ENCODE measurements around the gene RBMS3. TPM values are rescaled to one million over a fixed set of nuclear protein-coding genes. Genes with fewer than 3 reads are reported as not detected.

The RBMS3 gene
- total RNA-seq, 1 donor: 81.1 TPM

DNA sequence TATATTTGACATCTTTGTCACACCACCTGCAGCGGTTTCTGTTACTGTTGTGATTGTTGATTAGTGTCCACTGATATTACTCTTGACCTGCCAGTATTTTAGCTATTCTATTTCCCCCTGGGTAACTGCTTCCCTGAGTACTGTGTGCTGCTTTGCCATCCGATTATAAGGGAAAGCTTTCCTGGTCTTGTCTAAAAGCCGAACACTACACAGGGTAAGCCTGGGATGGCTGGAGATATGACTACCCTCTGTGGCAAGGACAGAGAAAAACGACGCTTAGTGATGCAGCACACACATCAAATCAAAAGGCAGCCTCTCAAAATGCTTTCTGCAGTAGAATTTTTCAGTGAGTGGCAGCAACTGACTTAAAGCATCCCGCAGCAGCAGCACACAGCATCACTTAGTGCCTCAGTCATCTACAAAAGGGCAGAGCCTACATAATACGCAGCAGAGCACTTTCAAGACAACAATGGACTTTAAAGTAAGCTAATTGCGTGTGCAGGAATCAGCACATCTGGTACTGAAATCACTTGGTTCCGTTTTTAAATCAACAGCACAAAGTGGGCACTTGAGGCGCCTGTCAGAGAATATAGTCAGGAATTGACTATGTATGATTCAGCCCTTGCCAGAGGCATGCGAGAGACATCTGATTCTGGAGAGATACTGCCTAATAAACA is 669.2 kb downstream of the RBMS3 start:
- Histone ChIP-seq H3K4me1 (ENCODE audit: insufficient read depth, low read length) (peaks cover 8% of the 10 kb centered on the region), H3K27me3 (ENCODE audit: insufficient read depth, low read length) (no peaks in the 10 kb centered on the region), H3K9me3 (ENCODE audit: low read depth, low read length) (no peaks in the 10 kb centered on the region), H3K27ac (ENCODE audit: low read depth, low read length) (no peak overlapping the region), H2AFZ (ENCODE audit: low read length) (no peak overlapping the region), H4K20me1 (ENCODE audit: insufficient read depth, low read length) (no peaks in the 10 kb centered on the region), H3K4me3 (ENCODE audit: insufficient read depth, low read length) (no peak overlapping the region), H3K36me3 (ENCODE audit: insufficient read depth, low read length) (no peaks in the 10 kb centered on the region), H3K4me2 (ENCODE audit: insufficient read depth, low read length) (no peak overlapping the region), H3K79me2 (ENCODE audit: insufficient read depth, low read length) (no peaks in the 10 kb centered on the region)
- TF ChIP-seq, protein P1, sequence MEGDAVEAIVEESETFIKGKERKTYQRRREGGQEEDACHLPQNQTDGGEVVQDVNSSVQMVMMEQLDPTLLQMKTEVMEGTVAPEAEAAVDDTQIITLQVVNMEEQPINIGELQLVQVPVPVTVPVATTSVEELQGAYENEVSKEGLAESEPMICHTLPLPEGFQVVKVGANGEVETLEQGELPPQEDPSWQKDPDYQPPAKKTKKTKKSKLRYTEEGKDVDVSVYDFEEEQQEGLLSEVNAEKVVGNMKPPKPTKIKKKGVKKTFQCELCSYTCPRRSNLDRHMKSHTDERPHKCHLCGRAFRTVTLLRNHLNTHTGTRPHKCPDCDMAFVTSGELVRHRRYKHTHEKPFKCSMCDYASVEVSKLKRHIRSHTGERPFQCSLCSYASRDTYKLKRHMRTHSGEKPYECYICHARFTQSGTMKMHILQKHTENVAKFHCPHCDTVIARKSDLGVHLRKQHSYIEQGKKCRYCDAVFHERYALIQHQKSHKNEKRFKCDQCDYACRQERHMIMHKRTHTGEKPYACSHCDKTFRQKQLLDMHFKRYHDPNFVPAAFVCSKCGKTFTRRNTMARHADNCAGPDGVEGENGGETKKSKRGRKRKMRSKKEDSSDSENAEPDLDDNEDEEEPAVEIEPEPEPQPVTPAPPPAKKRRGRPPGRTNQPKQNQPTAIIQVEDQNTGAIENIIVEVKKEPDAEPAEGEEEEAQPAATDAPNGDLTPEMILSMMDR (IDR thresholded peaks at IDR 0.05; ENCODE audit: extremely low read depth, low read depth, low read length): no peak
- no peak for DNase-seq (ENCODE audit: insufficient read length, low spot score, missing footprints)

DNA sequence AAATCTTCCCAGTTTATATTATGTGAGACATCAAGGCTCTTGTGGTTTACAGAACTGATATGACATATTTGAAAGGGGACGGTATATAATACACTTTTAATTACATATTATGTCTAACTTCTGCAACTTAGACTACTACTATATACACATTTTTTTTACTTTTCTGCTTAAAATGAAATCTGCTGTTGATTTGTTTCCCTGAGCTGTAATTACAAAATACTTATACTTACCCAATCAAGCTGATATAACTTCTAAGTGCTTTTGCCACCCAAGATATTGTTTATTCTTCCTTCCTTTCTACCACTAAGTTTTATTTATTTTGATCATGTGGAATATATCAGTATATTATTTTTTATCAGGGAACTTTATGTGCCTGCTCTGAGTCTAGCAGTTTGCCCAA is 671.6 kb downstream of the RBMS3 start:
- H3K79me2 ChIP-seq (ENCODE audit: insufficient read depth, low read length): no peaks in the 10 kb centered on the region
- H3K9me3 ChIP-seq (ENCODE audit: low read depth, low read length): no peaks in the 10 kb centered on the region
- H3K4me2 ChIP-seq (ENCODE audit: insufficient read depth, low read length): no peak overlapping the region
- TF ChIP-seq, protein P1 (IDR thresholded peaks at IDR 0.05; ENCODE audit: extremely low read depth, low read depth, low read length): no peak
- H3K27ac ChIP-seq (ENCODE audit: low read depth, low read length): no peak overlapping the region
- H2AFZ ChIP-seq (ENCODE audit: low read length): no peak overlapping the region
- no peak overlapping the region for H3K4me3 ChIP-seq (ENCODE audit: insufficient read depth, low read length)
- no peaks in the 10 kb centered on the region for H3K27me3 ChIP-seq (ENCODE audit: insufficient read depth, low read length)
- DNase-seq (ENCODE audit: insufficient read length, low spot score, missing footprints): no peak
- H4K20me1 ChIP-seq (ENCODE audit: insufficient read depth, low read length): no peaks in the 10 kb centered on the region
- peaks cover 8% of the 10 kb centered on the region for H3K4me1 ChIP-seq (ENCODE audit: insufficient read depth, low read length)
- no peaks in the 10 kb centered on the region for H3K36me3 ChIP-seq (ENCODE audit: insufficient read depth, low read length)

DNA sequence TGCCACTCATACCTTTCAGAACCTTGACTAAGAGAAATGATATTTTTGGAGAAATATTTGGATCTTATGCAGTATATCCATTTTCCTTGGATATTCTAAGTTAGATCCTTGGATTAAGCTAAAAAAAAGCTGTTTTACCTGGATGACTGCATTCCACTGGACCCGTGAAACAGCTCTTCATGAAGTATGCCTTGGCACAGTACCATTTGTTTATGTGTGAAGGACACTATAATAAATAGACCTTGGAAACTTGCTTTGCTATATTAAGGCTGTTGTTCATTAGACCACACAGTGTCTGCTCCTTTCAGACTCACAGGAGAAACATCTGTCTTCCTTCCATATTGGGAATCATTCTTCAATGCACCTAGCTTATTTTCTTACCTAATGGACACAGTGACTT is 674.5 kb downstream of the RBMS3 start:
- Histone ChIP-seq H2AFZ (ENCODE audit: low read length) (no peak overlapping the region), H3K27ac (ENCODE audit: low read depth, low read length) (no peak overlapping the region), H3K9me3 (ENCODE audit: low read depth, low read length) (no peaks in the 10 kb centered on the region), H3K27me3 (ENCODE audit: insufficient read depth, low read length) (no peaks in the 10 kb centered on the region), H3K79me2 (ENCODE audit: insufficient read depth, low read length) (no peaks in the 10 kb centered on the region), H4K20me1 (ENCODE audit: insufficient read depth, low read length) (no peaks in the 10 kb centered on the region), H3K4me1 (ENCODE audit: insufficient read depth, low read length) (no peaks in the 10 kb centered on the region), H3K36me3 (ENCODE audit: insufficient read depth, low read length) (peaks cover 7% of the 10 kb centered on the region), H3K4me3 (ENCODE audit: insufficient read depth, low read length) (no peak overlapping the region), H3K4me2 (ENCODE audit: insufficient read depth, low read length) (no peak overlapping the region)
- TF ChIP-seq, protein P1 (IDR thresholded peaks at IDR 0.05; ENCODE audit: extremely low read depth, low read depth, low read length): no peak
- no peak for DNase-seq (ENCODE audit: insufficient read length, low spot score, missing footprints)

DNA sequence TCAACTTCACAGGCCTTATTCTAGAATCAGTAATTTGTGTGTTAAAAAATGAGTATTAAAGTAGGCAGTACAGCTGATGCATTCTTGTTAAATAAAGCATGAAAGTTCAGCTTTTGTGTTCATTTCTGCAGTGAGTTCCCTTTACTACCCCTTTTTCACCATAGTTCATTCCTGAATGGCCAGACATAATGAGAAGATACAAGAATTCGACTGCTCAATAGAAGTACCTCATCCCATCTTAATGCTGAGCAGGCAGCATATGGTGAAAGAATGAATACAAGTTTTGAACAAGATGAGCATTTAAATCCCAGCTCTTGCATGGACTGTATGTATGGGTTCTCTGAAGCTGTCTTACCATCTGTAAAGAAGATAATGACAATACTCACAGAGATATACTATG is 677.9 kb downstream of the RBMS3 start:
- Histone ChIP-seq H3K79me2 (ENCODE audit: insufficient read depth, low read length) (no peaks in the 10 kb centered on the region), H2AFZ (ENCODE audit: low read length) (no peak overlapping the region), H3K36me3 (ENCODE audit: insufficient read depth, low read length) (peaks cover 7% of the 10 kb centered on the region), H3K27ac (ENCODE audit: low read depth, low read length) (no peak overlapping the region), H3K4me2 (ENCODE audit: insufficient read depth, low read length) (no peak overlapping the region), H3K4me1 (ENCODE audit: insufficient read depth, low read length) (no peaks in the 10 kb centered on the region), H3K9me3 (ENCODE audit: low read depth, low read length) (no peaks in the 10 kb centered on the region), H4K20me1 (ENCODE audit: insufficient read depth, low read length) (no peaks in the 10 kb centered on the region), H3K4me3 (ENCODE audit: insufficient read depth, low read length) (no peak overlapping the region), H3K27me3 (ENCODE audit: insufficient read depth, low read length) (no peaks in the 10 kb centered on the region)
- DNase-seq (ENCODE audit: insufficient read length, low spot score, missing footprints): no peak
- TF ChIP-seq, protein P1 (IDR thresholded peaks at IDR 0.05; ENCODE audit: extremely low read depth, low read depth, low read length): no peak

Measured in osteoblast (primary cell).